ENCODE results near the gene TNN.

GRCh38 chr1:175033953-175034352 is 33.7 kb upstream of the TNN start:
- TF ChIP-seq EP300 (IDR thresholded peaks at IDR 0.05): no peak
- TF ChIP-seq CTCF (IDR thresholded peaks at IDR 0.05): no peak
- TF ChIP-seq POLR2AphosphoS5 (IDR thresholded peaks at IDR 0.05): no peak
- TF ChIP-seq POLR2A (IDR thresholded peaks at IDR 0.05): no peak
